Measurements from ENCODE around the gene TNK1. TPM values are rescaled to one million over a fixed set of nuclear protein-coding genes. Genes with fewer than 3 reads are reported as not detected.
A peak's percentile ranks its signal among the peaks of the same experiment; 100 is the strongest.

The TNK1 gene
- total and polyA plus RNA-seq, 9 of the 15 experiments (the other 6 are each of a cell fraction or from before 2014, with no cell fraction given) = 0.28 to 5.2 (median 2.1) TPM

DNA sequence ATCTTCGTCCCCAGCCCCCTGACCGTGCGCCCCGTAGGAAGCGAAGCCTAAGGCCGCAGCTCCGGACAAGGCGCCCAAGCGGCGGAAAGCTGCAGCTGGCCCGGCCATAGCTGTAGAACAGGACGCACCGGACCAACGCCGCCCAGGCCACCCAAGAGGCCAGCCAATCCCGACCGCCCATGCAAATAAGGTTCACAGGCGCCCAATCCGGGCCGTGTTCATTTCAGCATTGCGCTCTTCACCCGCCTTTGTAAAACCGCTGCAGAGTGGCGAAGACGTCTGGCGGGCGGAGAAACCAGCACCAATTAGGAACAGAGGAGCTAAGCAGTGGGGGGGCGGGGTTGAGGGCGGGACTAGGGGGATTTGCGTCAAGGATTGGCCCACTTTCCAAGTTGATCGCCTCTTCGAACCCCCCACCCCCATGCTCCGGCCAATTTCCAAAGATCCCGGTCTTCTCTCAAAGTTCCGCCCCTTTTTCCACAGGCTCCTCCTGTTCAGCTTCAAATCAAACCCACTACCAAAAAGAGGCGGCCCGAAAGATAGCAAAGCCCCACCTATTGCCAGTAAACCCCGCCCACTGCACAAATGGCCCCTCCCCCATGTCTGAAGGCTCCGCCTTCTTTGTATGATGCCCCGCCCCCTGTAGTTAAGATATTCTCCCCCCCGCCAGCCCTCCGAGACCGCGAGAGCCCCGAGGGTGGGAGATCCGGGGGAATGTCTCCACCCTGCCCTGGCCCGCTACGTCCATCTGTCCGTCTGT, 23.3 kb downstream of the TNK1 start, which contains the start of gene TMEM256 (continued):
- TF ChIP-seq, protein P1, sequence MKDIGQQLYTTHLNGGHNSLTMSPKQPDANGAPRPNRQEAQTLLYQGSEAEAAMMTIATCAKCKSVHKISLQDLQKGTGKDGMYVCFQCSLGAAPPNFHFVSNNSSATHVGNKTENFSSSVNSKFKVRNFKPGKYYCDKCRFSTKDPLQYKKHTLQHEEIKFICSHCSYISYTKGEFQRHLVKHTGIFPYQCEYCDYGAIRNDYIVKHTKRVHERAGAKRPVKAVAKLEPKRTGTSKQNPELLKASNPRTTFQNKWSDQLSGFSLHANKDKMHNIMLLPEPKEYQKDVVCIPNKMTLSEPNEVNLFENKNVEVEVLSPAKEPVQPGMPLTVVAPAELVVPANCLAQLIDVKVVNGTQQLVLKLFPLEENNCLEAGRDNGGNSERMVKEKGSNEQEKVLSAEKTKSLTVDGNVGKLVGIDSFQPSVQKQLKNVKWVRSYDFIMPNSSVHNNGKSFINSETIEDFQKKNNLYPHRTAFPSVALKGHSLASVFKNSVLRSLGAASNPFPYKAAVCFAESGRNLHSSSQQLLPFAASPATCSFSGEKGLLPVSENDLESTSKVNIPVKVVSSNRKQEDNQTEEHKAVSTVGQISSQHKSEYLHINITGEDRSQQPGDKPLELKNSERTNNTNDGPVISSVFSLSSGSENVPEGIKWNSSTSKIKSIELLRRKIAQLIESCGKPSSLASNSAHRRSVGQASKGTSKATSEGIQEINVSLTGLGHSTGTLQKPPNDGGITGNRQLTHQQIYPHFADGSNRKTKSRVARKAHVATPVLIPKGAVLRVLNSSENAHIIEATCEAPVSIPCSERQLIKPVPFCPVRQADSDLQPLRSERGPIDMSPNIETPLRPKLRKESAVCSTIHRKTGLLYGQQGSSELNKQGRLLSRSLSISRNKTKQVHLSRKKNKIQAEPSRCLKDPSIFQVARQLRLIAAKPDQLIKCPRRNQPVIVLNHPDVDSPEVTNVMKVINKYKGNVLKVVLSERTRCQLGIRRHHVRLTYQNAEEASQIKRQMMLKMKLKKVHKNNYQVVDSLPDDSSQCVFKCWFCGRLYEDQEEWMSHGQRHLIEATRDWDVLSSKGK (CRISPR knock-in tag; IDR thresholded peaks at IDR 0.05) = no peak
- no peak for TF ChIP-seq CCNT2 (IDR thresholded peaks at IDR 0.05; ENCODE audit: borderline replicate concordance, extremely low read depth, insufficient read length, low read depth, low read length)
- TF ChIP-seq PTBP1 (IDR thresholded peaks at IDR 0.05; ENCODE audit: low read depth, low read length) = no peak
- TF ChIP-seq, protein P2, sequence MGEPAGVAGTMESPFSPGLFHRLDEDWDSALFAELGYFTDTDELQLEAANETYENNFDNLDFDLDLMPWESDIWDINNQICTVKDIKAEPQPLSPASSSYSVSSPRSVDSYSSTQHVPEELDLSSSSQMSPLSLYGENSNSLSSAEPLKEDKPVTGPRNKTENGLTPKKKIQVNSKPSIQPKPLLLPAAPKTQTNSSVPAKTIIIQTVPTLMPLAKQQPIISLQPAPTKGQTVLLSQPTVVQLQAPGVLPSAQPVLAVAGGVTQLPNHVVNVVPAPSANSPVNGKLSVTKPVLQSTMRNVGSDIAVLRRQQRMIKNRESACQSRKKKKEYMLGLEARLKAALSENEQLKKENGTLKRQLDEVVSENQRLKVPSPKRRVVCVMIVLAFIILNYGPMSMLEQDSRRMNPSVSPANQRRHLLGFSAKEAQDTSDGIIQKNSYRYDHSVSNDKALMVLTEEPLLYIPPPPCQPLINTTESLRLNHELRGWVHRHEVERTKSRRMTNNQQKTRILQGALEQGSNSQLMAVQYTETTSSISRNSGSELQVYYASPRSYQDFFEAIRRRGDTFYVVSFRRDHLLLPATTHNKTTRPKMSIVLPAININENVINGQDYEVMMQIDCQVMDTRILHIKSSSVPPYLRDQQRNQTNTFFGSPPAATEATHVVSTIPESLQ (CRISPR knock-in tag; IDR thresholded peaks at IDR 0.05) = no peak
- TF ChIP-seq FOXK2 (conservative IDR thresholded peaks at IDR 0.05 in 1 of 2, IDR thresholded peaks at IDR 0.05 in 1 of 2; ENCODE audit: low read depth in 2 of 2) = peak; percentile 18 to 54; a peak in 1 of 4 replicates
- TF ChIP-seq MAFG (tag; conservative IDR thresholded peaks at IDR 0.05) = no peak
- no peak for TF ChIP-seq GATA2 (CRISPR knock-in tag; IDR thresholded peaks at IDR 0.05)
- TF ChIP-seq, protein P3, sequence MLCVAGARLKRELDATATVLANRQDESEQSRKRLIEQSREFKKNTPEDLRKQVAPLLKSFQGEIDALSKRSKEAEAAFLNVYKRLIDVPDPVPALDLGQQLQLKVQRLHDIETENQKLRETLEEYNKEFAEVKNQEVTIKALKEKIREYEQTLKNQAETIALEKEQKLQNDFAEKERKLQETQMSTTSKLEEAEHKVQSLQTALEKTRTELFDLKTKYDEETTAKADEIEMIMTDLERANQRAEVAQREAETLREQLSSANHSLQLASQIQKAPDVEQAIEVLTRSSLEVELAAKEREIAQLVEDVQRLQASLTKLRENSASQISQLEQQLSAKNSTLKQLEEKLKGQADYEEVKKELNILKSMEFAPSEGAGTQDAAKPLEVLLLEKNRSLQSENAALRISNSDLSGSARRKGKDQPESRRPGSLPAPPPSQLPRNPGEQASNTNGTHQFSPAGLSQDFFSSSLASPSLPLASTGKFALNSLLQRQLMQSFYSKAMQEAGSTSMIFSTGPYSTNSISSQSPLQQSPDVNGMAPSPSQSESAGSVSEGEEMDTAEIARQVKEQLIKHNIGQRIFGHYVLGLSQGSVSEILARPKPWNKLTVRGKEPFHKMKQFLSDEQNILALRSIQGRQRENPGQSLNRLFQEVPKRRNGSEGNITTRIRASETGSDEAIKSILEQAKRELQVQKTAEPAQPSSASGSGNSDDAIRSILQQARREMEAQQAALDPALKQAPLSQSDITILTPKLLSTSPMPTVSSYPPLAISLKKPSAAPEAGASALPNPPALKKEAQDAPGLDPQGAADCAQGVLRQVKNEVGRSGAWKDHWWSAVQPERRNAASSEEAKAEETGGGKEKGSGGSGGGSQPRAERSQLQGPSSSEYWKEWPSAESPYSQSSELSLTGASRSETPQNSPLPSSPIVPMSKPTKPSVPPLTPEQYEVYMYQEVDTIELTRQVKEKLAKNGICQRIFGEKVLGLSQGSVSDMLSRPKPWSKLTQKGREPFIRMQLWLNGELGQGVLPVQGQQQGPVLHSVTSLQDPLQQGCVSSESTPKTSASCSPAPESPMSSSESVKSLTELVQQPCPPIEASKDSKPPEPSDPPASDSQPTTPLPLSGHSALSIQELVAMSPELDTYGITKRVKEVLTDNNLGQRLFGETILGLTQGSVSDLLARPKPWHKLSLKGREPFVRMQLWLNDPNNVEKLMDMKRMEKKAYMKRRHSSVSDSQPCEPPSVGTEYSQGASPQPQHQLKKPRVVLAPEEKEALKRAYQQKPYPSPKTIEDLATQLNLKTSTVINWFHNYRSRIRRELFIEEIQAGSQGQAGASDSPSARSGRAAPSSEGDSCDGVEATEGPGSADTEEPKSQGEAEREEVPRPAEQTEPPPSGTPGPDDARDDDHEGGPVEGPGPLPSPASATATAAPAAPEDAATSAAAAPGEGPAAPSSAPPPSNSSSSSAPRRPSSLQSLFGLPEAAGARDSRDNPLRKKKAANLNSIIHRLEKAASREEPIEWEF (CRISPR knock-in tag; IDR thresholded peaks at IDR 0.05) = no peak
- TF ChIP-seq SMARCA4 (IDR thresholded peaks at IDR 0.05) = no peak
- TF ChIP-seq SMARCB1 (IDR thresholded peaks at IDR 0.05; ENCODE audit: insufficient read length, low read depth) = no peak
- TF ChIP-seq, protein P4, sequence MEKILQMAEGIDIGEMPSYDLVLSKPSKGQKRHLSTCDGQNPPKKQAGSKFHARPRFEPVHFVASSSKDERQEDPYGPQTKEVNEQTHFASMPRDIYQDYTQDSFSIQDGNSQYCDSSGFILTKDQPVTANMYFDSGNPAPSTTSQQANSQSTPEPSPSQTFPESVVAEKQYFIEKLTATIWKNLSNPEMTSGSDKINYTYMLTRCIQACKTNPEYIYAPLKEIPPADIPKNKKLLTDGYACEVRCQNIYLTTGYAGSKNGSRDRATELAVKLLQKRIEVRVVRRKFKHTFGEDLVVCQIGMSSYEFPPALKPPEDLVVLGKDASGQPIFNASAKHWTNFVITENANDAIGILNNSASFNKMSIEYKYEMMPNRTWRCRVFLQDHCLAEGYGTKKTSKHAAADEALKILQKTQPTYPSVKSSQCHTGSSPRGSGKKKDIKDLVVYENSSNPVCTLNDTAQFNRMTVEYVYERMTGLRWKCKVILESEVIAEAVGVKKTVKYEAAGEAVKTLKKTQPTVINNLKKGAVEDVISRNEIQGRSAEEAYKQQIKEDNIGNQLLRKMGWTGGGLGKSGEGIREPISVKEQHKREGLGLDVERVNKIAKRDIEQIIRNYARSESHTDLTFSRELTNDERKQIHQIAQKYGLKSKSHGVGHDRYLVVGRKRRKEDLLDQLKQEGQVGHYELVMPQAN (IDR thresholded peaks at IDR 0.05; ENCODE audit: borderline replicate concordance) = peak; percentile 72; the same call in 1 of the 2 replicates
- TF ChIP-seq HDAC2 (IDR thresholded peaks at IDR 0.05) = peak; percentile 51; the same call in 1 of the 2 replicates
- TF ChIP-seq ZFP1 (CRISPR knock-in tag; IDR thresholded peaks at IDR 0.05) = no peak
- TF ChIP-seq U2AF1 (optimal IDR thresholded peaks at IDR 0.05; ENCODE audit: low read depth, low read length) = no peak
- TF ChIP-seq TARDBP (IDR thresholded peaks at IDR 0.05) = peak; percentile 37; the same call in 1 of the 2 replicates
